SU-DHL-6 (cell line): ENCODE data around the gene TMEM223.
A peak's percentile ranks its signal among the peaks of the same experiment; 100 is the strongest.

Experiments
- H2AFZ ChIP-seq: fragments of 200-600 bp; sonication (generic); 2 replicates; pipeline ENCODE4 v1.6.1; 2014; ENCODE audit warnings: low read depth, mild to moderate bottlenecking, moderate library complexity, mixed read lengths, antibody characterized with exemption, low read length; ENCODE audit not compliant: severe bottlenecking
- H3F3A ChIP-seq: fragments of 200-600 bp; shearing (Covaris generic); 2 replicates; pipeline ENCODE4 v1.6.0; 2016; ENCODE audit warnings: antibody characterized with exemption, mild to moderate bottlenecking; ENCODE audit not compliant: insufficient read depth
- H3K27ac ChIP-seq: fragments of 200-600 bp; sonication (generic); 2 replicates; pipeline ENCODE4 v1.5.1; 2016; ENCODE audit warnings: low read depth, mild to moderate bottlenecking, low read length, moderate library complexity, mixed read lengths
- H3K27me3 ChIP-seq: fragments of 200-600 bp; sonication (generic), shearing (Covaris generic); 2 replicates; pipeline ENCODE4 v1.6.0; 2014; ENCODE audit warnings: mild to moderate bottlenecking, low read length
- H3K36me3 ChIP-seq: fragments of 200-600 bp; sonication (generic); 2 replicates; pipeline ENCODE4 v1.6.1; 2014; ENCODE audit warnings: mild to moderate bottlenecking, low read length, mixed read lengths
- H3K4me2 ChIP-seq: fragments of 300-600, 200-600 bp; shearing (Covaris generic), sonication (generic); 2 replicates; pipeline ENCODE4 v1.6.0; 2014; ENCODE audit warnings: low read length, low read depth, mild to moderate bottlenecking; ENCODE audit not compliant: poor library complexity, severe bottlenecking
- H3K4me3 ChIP-seq: fragments of 200-600 bp; sonication (generic); 2 replicates; pipeline ENCODE4 v1.5.1; 2014; ENCODE audit warnings: antibody characterized with exemption, low read length, mild to moderate bottlenecking, mixed read lengths; ENCODE audit not compliant: insufficient read depth, poor library complexity, severe bottlenecking
- H3K79me2 ChIP-seq: fragments of 200-600 bp; sonication (generic); 2 replicates; pipeline ENCODE4 v1.6.1; 2014; ENCODE audit warnings: mild to moderate bottlenecking, low read length, moderate library complexity; ENCODE audit not compliant: insufficient read depth
- H3K9ac ChIP-seq: fragments of 200-600 bp; sonication (generic); 2 replicates; pipeline ENCODE4 v1.7.0; 2014; ENCODE audit warnings: mild to moderate bottlenecking, low read length
- H3K9me2 ChIP-seq: fragments of 200-600 bp; sonication (generic); replicated peaks from 2 replicates; pipeline ENCODE4 v1.6.1; 2014; ENCODE audit warnings: low read length; ENCODE audit not compliant: insufficient read depth
- H3K9me3 ChIP-seq: fragments of 200-600 bp; sonication (generic); 2 replicates; pipeline ENCODE4 v1.6.1; 2014; ENCODE audit warnings: low read length, mixed read lengths; ENCODE audit not compliant: insufficient read depth
- H4K20me1 ChIP-seq: fragments of 200-600 bp; sonication (generic); 2 replicates; pipeline ENCODE4 v1.6.1; 2014; ENCODE audit warnings: low read depth, mild to moderate bottlenecking, antibody characterized with exemption, low read length, moderate library complexity, mixed read lengths
- CTCF ChIP-seq: fragments of 200-600 bp; sonication (generic); IDR thresholded peaks from one replicate; pipeline ENCODE4 v1.5.1; 2017; ENCODE audit warnings: antibody characterized with exemption, mild to moderate bottlenecking, low read length, moderate library complexity; ENCODE audit not compliant: insufficient read depth, poor library complexity, severe bottlenecking
- EZH2phosphoT487 ChIP-seq: fragments of 200-600 bp; sonication (generic), shearing (Covaris generic); conservative IDR thresholded peaks from 2 replicates; pipeline ENCODE4 v1.6.1; 2018; ENCODE audit warnings: mild to moderate bottlenecking, antibody characterized with exemption, low read length, moderate library complexity, mixed read lengths

TMEM223 gene

GRCh38 chr11:62835336-62835735, 43.5 kb upstream of the TMEM223 start:
- TF ChIP-seq EZH2phosphoT487, result no peak
- no peak for TF ChIP-seq CTCF
- 0 out of 2 replicates have a peak, but pooled peaks cover 3% of the 10 kb centered on the region for H3K36me3 ChIP-seq
- no peak overlapping the region for H2AFZ ChIP-seq
- H3K27ac ChIP-seq, result no peak overlapping the region
- H3K27me3 ChIP-seq, result no peaks in the 10 kb centered on the region
- peaks cover 16% of the 10 kb centered on the region for H3F3A ChIP-seq
- H3K79me2 ChIP-seq, result peaks cover 42% of the 10 kb centered on the region
- H3K9ac ChIP-seq, result no peak overlapping the region
- no peaks in the 10 kb centered on the region for H4K20me1 ChIP-seq
- no peaks in the 10 kb centered on the region for H3K9me3 ChIP-seq
- H3K4me2 ChIP-seq, result no peak overlapping the region
- no peak overlapping the region for H3K4me3 ChIP-seq
- H3K9me2 ChIP-seq, result no peaks in the 10 kb centered on the region

- Histone ChIP-seq H3K9me3 (no peaks in the 10 kb centered on the region), H3F3A (peaks cover 7% of the 10 kb centered on the region; the same call in 1 of the 2 replicates), H2AFZ (no peak within 1 kb of the TSS), H4K20me1 (no peaks in the 10 kb centered on the region), H3K4me3 (peak within 1 kb of the TSS; percentile 87), H3K27me3 (no peaks in the 10 kb centered on the region), H3K36me3 (0 out of 2 replicates have a peak, but pooled peaks cover 3% of the 10 kb centered on the region), H3K9me2 (no peaks in the 10 kb centered on the region), H3K27ac (peak within 1 kb of the TSS; percentile 64), H3K9ac (peak within 1 kb of the TSS; percentile 81), H3K4me2 (peak within 1 kb of the TSS; percentile 66), H3K79me2 (peaks cover 42% of the 10 kb centered on the region)
- TF ChIP-seq CTCF (no peak), EZH2phosphoT487 (no peak)
Observed at GRCh38 chr11:62832336-62833234, 40.8 kb upstream of the TMEM223 start, which contains the start of gene TEX54. TEX54 (minus strand) TSS chr11:62832841.

GRCh38 chr11:62831520-62832335, 39.9 kb upstream of the TMEM223 start, which contains the start of gene STX5:
STX5 (minus strand) TSS chr11:62832051; CDS start chr11:62831243, 808 bp downstream.
- peak within 1 kb of the TSS; percentile 64 for H3K27ac ChIP-seq
- 0 out of 2 replicates have a peak, but pooled peaks cover 3% of the 10 kb centered on the region for H3K36me3 ChIP-seq
- H3K4me3 ChIP-seq, result peak within 1 kb of the TSS; percentile 87
- peaks cover 7% of the 10 kb centered on the region; the same call in 1 of the 2 replicates for H3F3A ChIP-seq
- H4K20me1 ChIP-seq, result no peaks in the 10 kb centered on the region
- TF ChIP-seq EZH2phosphoT487 (no peak), CTCF (no peak)
- no peak within 1 kb of the TSS for H2AFZ ChIP-seq
- H3K9me3 ChIP-seq, result no peaks in the 10 kb centered on the region
- peaks cover 35% of the 10 kb centered on the region for H3K79me2 ChIP-seq
- peak within 1 kb of the TSS; percentile 87 for H3K4me2 ChIP-seq
- peak within 1 kb of the TSS; percentile 81 for H3K9ac ChIP-seq
- H3K27me3 ChIP-seq, result no peaks in the 10 kb centered on the region
- H3K9me2 ChIP-seq, result no peaks in the 10 kb centered on the region
